ENCODE measurements around the gene THSD4.

The THSD4 gene

DNA sequence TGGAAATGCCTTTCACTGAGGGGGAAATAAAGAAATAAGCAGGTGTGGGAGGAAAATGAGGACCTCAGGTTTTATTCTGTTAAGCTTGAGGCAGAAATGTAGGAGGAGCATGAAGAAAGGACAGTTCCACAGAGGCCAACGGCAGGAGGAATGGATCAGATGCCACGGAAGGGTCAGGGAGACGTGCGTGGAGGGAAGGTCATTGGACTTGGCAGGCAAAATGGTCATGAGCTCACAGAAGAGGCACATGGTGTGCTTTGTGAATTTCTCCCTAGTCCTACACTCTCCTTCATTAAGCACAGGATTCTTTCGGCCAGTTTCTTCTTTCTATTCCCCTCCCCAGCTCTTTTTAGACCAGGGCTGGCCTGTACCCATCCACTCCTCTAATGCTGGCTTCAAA is 32.5 kb upstream of the THSD4 start:
- Histone ChIP-seq H4K20me1 (ENCODE audit: insufficient read depth, low read length) (no peaks in the 10 kb centered on the region), H3K4me3 (ENCODE audit: low read length) (no peak overlapping the region), H3F3A (ENCODE audit: insufficient read depth, low read length) (no peaks in the 10 kb centered on the region), H3K9me3 (replicated peaks; ENCODE audit: insufficient read depth, low read length) (no peaks in the 10 kb centered on the region), H3K27me3 (replicated peaks; ENCODE audit: insufficient read depth, low read length) (no peaks in the 10 kb centered on the region), H3K9me2 (replicated peaks; ENCODE audit: insufficient read depth, low read length) (no peaks in the 10 kb centered on the region), H3K27ac (ENCODE audit: low read length) (no peak overlapping the region), H3K36me3 (replicated peaks; ENCODE audit: insufficient read depth, low read length) (no peaks in the 10 kb centered on the region), H3K79me2 (ENCODE audit: low read length) (no peaks in the 10 kb centered on the region), H3K4me1 (ENCODE audit: low read length) (no peaks in the 10 kb centered on the region), H2AFZ (ENCODE audit: low read length) (no peak overlapping the region), H3K4me2 (ENCODE audit: low read depth, low read length) (no peak overlapping the region), H3K9ac (ENCODE audit: low read length) (no peak overlapping the region)
- no peak for TF ChIP-seq EZH2 (optimal IDR thresholded peaks at IDR 0.05; ENCODE audit: low read depth, low read length)
- no peak for DNase-seq

DNA sequence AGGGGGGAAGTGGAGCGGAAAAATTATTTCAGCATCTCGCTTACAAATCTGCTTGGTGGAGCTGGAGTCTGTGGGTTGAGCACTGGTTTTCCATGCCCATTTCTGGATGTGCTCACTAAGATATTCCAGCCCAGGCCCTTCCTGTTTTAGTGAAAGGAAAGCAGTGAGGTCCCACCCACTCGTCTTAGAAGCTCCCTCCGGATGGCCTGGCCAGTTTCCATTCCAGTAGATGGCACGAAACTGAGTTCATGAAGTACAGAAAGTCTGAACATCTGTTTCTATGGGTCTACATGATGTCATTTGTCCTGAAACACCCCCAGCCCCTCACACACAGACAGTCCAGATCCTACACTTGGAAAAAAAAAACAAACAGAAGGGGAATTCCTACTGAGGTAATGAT is 31.9 kb upstream of the THSD4 start:
- Histone ChIP-seq H2AFZ (ENCODE audit: low read length) (no peak overlapping the region), H3K27me3 (replicated peaks; ENCODE audit: insufficient read depth, low read length) (no peaks in the 10 kb centered on the region), H3K9ac (ENCODE audit: low read length) (no peak overlapping the region), H3K4me3 (ENCODE audit: low read length) (no peak overlapping the region), H3K36me3 (replicated peaks; ENCODE audit: insufficient read depth, low read length) (no peaks in the 10 kb centered on the region), H3K4me2 (ENCODE audit: low read depth, low read length) (no peak overlapping the region), H3K4me1 (ENCODE audit: low read length) (no peaks in the 10 kb centered on the region), H3K27ac (ENCODE audit: low read length) (no peak overlapping the region), H3F3A (ENCODE audit: insufficient read depth, low read length) (no peaks in the 10 kb centered on the region), H3K79me2 (ENCODE audit: low read length) (no peaks in the 10 kb centered on the region), H3K9me3 (replicated peaks; ENCODE audit: insufficient read depth, low read length) (no peaks in the 10 kb centered on the region), H4K20me1 (ENCODE audit: insufficient read depth, low read length) (no peaks in the 10 kb centered on the region), H3K9me2 (replicated peaks; ENCODE audit: insufficient read depth, low read length) (no peaks in the 10 kb centered on the region)
- TF ChIP-seq EZH2phosphoT487 (IDR thresholded peaks at IDR 0.05; ENCODE audit: low read length) (no peak), EZH2 (optimal IDR thresholded peaks at IDR 0.05; ENCODE audit: low read depth, low read length) (no peak)
- TF ChIP-seq, protein P1, sequence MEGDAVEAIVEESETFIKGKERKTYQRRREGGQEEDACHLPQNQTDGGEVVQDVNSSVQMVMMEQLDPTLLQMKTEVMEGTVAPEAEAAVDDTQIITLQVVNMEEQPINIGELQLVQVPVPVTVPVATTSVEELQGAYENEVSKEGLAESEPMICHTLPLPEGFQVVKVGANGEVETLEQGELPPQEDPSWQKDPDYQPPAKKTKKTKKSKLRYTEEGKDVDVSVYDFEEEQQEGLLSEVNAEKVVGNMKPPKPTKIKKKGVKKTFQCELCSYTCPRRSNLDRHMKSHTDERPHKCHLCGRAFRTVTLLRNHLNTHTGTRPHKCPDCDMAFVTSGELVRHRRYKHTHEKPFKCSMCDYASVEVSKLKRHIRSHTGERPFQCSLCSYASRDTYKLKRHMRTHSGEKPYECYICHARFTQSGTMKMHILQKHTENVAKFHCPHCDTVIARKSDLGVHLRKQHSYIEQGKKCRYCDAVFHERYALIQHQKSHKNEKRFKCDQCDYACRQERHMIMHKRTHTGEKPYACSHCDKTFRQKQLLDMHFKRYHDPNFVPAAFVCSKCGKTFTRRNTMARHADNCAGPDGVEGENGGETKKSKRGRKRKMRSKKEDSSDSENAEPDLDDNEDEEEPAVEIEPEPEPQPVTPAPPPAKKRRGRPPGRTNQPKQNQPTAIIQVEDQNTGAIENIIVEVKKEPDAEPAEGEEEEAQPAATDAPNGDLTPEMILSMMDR (IDR thresholded peaks at IDR 0.05; ENCODE audit: low read length) = no peak
- DNase-seq = no peak

GRCh38 chr15:71084264-71084663 is 31.0 kb upstream of the THSD4 start:
- TF ChIP-seq, protein P1 (IDR thresholded peaks at IDR 0.05; ENCODE audit: low read length) = no peak
- no peak for TF ChIP-seq EZH2 (optimal IDR thresholded peaks at IDR 0.05; ENCODE audit: low read depth, low read length)
- no peak for TF ChIP-seq EZH2phosphoT487 (IDR thresholded peaks at IDR 0.05; ENCODE audit: low read length)
- Histone ChIP-seq H3K9me2 (replicated peaks; ENCODE audit: insufficient read depth, low read length) (no peaks in the 10 kb centered on the region), H3F3A (ENCODE audit: insufficient read depth, low read length) (no peaks in the 10 kb centered on the region), H4K20me1 (ENCODE audit: insufficient read depth, low read length) (no peaks in the 10 kb centered on the region), H3K27me3 (replicated peaks; ENCODE audit: insufficient read depth, low read length) (no peaks in the 10 kb centered on the region), H2AFZ (ENCODE audit: low read length) (no peak overlapping the region), H3K9ac (ENCODE audit: low read length) (no peak overlapping the region), H3K4me3 (ENCODE audit: low read length) (no peak overlapping the region), H3K79me2 (ENCODE audit: low read length) (no peaks in the 10 kb centered on the region), H3K36me3 (replicated peaks; ENCODE audit: insufficient read depth, low read length) (no peaks in the 10 kb centered on the region), H3K9me3 (replicated peaks; ENCODE audit: insufficient read depth, low read length) (no peaks in the 10 kb centered on the region), H3K4me2 (ENCODE audit: low read depth, low read length) (no peak overlapping the region), H3K27ac (ENCODE audit: low read length) (no peak overlapping the region), H3K4me1 (ENCODE audit: low read length) (no peaks in the 10 kb centered on the region)
- DNase-seq = no peak

GRCh38 chr15:71085809-71086208 is 29.5 kb upstream of the THSD4 start:
- H3K79me2 ChIP-seq (ENCODE audit: low read length) = no peaks in the 10 kb centered on the region

More at GRCh38 chr15:71085809-71086208, 29.5 kb upstream of the THSD4 start:
- TF ChIP-seq EZH2 (optimal IDR thresholded peaks at IDR 0.05; ENCODE audit: low read depth, low read length) = no peak
- TF ChIP-seq, protein P1 (IDR thresholded peaks at IDR 0.05; ENCODE audit: low read length) = no peak
- no peak for TF ChIP-seq EZH2phosphoT487 (IDR thresholded peaks at IDR 0.05; ENCODE audit: low read length)
- no peak overlapping the region for H3K4me2 ChIP-seq (ENCODE audit: low read depth, low read length)
- DNase-seq = no peak
- no peaks in the 10 kb centered on the region for H3K4me1 ChIP-seq (ENCODE audit: low read length)
- H4K20me1 ChIP-seq (ENCODE audit: insufficient read depth, low read length) = no peaks in the 10 kb centered on the region
- no peaks in the 10 kb centered on the region for H3K36me3 ChIP-seq (replicated peaks; ENCODE audit: insufficient read depth, low read length)
- H3K9me2 ChIP-seq (replicated peaks; ENCODE audit: insufficient read depth, low read length) = no peaks in the 10 kb centered on the region
- H2AFZ ChIP-seq (ENCODE audit: low read length) = no peak overlapping the region
- H3K27ac ChIP-seq (ENCODE audit: low read length) = no peak overlapping the region
- no peak overlapping the region for H3K9ac ChIP-seq (ENCODE audit: low read length)
- H3K4me3 ChIP-seq (ENCODE audit: low read length) = no peak overlapping the region
- H3K27me3 ChIP-seq (replicated peaks; ENCODE audit: insufficient read depth, low read length) = no peaks in the 10 kb centered on the region
- no peaks in the 10 kb centered on the region for H3F3A ChIP-seq (ENCODE audit: insufficient read depth, low read length)
- H3K9me3 ChIP-seq (replicated peaks; ENCODE audit: insufficient read depth, low read length) = no peaks in the 10 kb centered on the region

Measured in MM.1S (cell line).